ENCODE measurements around the gene KLK8.

KLK8 gene

GRCh38 chr19:51001515-51001914, at the start of gene KLK8:
KLK8 (minus strand) TSS chr19:51001604; CDS start chr19:51001167, 437 bp downstream.
- H3K4me3 ChIP-seq (ENCODE audit: low read depth, low read length), result no peak within 1 kb of the TSS
- TF ChIP-seq CTCF (IDR thresholded peaks at IDR 0.05; ENCODE audit: low read depth, low read length, missing control alignments), result no peak
- in situ Hi-C loops (cut with HindIII; ENCODE audit: low sequenced_read_pairs), result no loop called here
- no peak for DNase-seq (ENCODE audit: low read depth)

GRCh38 chr19:51047031-51047335, 45.6 kb upstream of the KLK8 start:
- in situ Hi-C loops (cut with HindIII; ENCODE audit: low sequenced_read_pairs), result no loop called here
- no peak overlapping the region for H3K4me3 ChIP-seq (ENCODE audit: low read depth, low read length)
- no peak for DNase-seq (ENCODE audit: low read depth)
- TF ChIP-seq CTCF (IDR thresholded peaks at IDR 0.05; ENCODE audit: low read depth, low read length, missing control alignments), result no peak

GRCh38 chr19:51044327-51044726, 42.9 kb upstream of the KLK8 start:
- no peak overlapping the region for H3K4me3 ChIP-seq (ENCODE audit: low read depth, low read length)
- in situ Hi-C loops (cut with HindIII; ENCODE audit: low sequenced_read_pairs), result no loop called here
- DNase-seq (ENCODE audit: low read depth), result no peak
- TF ChIP-seq CTCF (IDR thresholded peaks at IDR 0.05; ENCODE audit: low read depth, low read length, missing control alignments), result no peak

GRCh38 chr19:51043497-51043896, 42.1 kb upstream of the KLK8 start:
- in situ Hi-C loops (cut with HindIII; ENCODE audit: low sequenced_read_pairs), result no loop called here
- no peak overlapping the region for H3K4me3 ChIP-seq (ENCODE audit: low read depth, low read length)
- DNase-seq (ENCODE audit: low read depth), result no peak
- TF ChIP-seq CTCF (IDR thresholded peaks at IDR 0.05; ENCODE audit: low read depth, low read length, missing control alignments), result no peak

GRCh38 chr19:51040151-51040550, 38.7 kb upstream of the KLK8 start:
- H3K4me3 ChIP-seq (ENCODE audit: low read depth, low read length), result no peak overlapping the region
- no peak for DNase-seq (ENCODE audit: low read depth)
- TF ChIP-seq CTCF (IDR thresholded peaks at IDR 0.05; ENCODE audit: low read depth, low read length, missing control alignments), result no peak
- in situ Hi-C loops (cut with HindIII; ENCODE audit: low sequenced_read_pairs), result no loop called here

GRCh38 chr19:51036519-51036918, 35.1 kb upstream of the KLK8 start:
- no peak overlapping the region for H3K4me3 ChIP-seq (ENCODE audit: low read depth, low read length)
- in situ Hi-C loops (cut with HindIII; ENCODE audit: low sequenced_read_pairs), result no loop called here
- no peak for DNase-seq (ENCODE audit: low read depth)
- no peak for TF ChIP-seq CTCF (IDR thresholded peaks at IDR 0.05; ENCODE audit: low read depth, low read length, missing control alignments)

GRCh38 chr19:51034704-51035103, 33.3 kb upstream of the KLK8 start, which contains the start of gene KLK12:
KLK12 (minus strand) TSS chr19:51035002; CDS start chr19:51034621, 381 bp downstream.
- no peak for TF ChIP-seq CTCF (IDR thresholded peaks at IDR 0.05; ENCODE audit: low read depth, low read length, missing control alignments)
- H3K4me3 ChIP-seq (ENCODE audit: low read depth, low read length), result no peak within 1 kb of the TSS
- no peak for DNase-seq (ENCODE audit: low read depth)
- in situ Hi-C loops (cut with HindIII; ENCODE audit: low sequenced_read_pairs), result no loop called here
